ENCODE data around the gene ARHGAP11A. TPM values are rescaled to one million over a fixed set of nuclear protein-coding genes. Genes with fewer than 3 reads are reported as not detected.
A peak's percentile ranks its signal among the peaks of the same experiment; 100 is the strongest.
"Not testable (repeated sequence)": the region's sequence is repeated elsewhere in the genome, so short reads cannot be mapped to it uniquely, and the experiment has no call there.

The ARHGAP11A gene
- 41.0 and 50.5 TPM in 2 replicates for total RNA-seq (2014; rRNA removed; shearing (Covaris generic))
- 134 and 150 TPM in 2 replicates for total RNA-seq (2022)
- percentile 97 among the genes with signal in this experiment for Bru-seq, nascent RNA
- percentile 96 among the genes with signal in this experiment for BruChase-seq, experiment 1, labeled RNA remaining after a 6-hour chase
- percentile 98 among the genes with signal in this experiment for BruChase-seq, experiment 2, labeled RNA remaining after a 2-hour chase
- long read RNA-seq, full-length matches to known transcripts = 185 of 254 reads
- long read RNA-seq, partial matches to known transcripts = 14 of 254 reads
- long read RNA-seq, other reads (novel, unspliced or antisense) = 55 of 254 reads

- DNase-seq (ENCODE audit: low spot score) = peak; percentile 89
- intact Hi-C loops (cut with micrococcal nuclease; ENCODE audit: unreplicated experiment); H3K9me2 ChIP-seq (ENCODE audit: insufficient read depth, low read length); H3K9me3 ChIP-seq (ENCODE audit: low read length); H4K20me1 ChIP-seq (ENCODE audit: insufficient read depth, low read length); CTCF ChIA-PET (ENCODE audit: unreplicated experiment); POLR2A ChIA-PET; BruUV-seq (replicated peaks); H3K4me1 ChIP-seq (ENCODE audit: insufficient read depth, low read length, poor library complexity, severe bottlenecking): not testable (repeated sequence)
- peak within 1 kb of the TSS; percentile 78 for H3K4me3 ChIP-seq (ENCODE audit: low read depth, low read length, poor library complexity, severe bottlenecking)
- H3K79me2 ChIP-seq (ENCODE audit: insufficient read depth, low read depth, low read length) = peaks cover 57% of the 10 kb centered on the region
- peaks cover 31% of the 10 kb centered on the region for H3K36me3 ChIP-seq (ENCODE audit: insufficient read depth, low read length)
- peak within 1 kb of the TSS; percentile 77 for H3K4me2 ChIP-seq (ENCODE audit: low read length)
- H2AFZ ChIP-seq (ENCODE audit: low read length) = peak within 1 kb of the TSS; percentile 66
- H3K27ac ChIP-seq (ENCODE audit: low read depth, low read length, poor library complexity, severe bottlenecking) = peak within 1 kb of the TSS; percentile 92
These were observed at the start of gene ARHGAP11A for GRCh38 chr15:32615051-32615870. TSS of gene ARHGAP11A (plus strand) at chr15:32615504. CDS start at chr15:32616212, 708 bp downstream.

- H3K4me1 ChIP-seq (ENCODE audit: insufficient read depth, low read length, poor library complexity, severe bottlenecking); H3K4me3 ChIP-seq (ENCODE audit: low read depth, low read length, poor library complexity, severe bottlenecking); H3K36me3 ChIP-seq (ENCODE audit: insufficient read depth, low read length); H2AFZ ChIP-seq (ENCODE audit: low read length); H3K9me2 ChIP-seq (ENCODE audit: insufficient read depth, low read length); POLR2A ChIA-PET; H3K9me3 ChIP-seq (ENCODE audit: low read length); intact Hi-C loops (cut with micrococcal nuclease; ENCODE audit: unreplicated experiment); DNase-seq (ENCODE audit: low spot score); H3K27ac ChIP-seq (ENCODE audit: low read depth, low read length, poor library complexity, severe bottlenecking); H4K20me1 ChIP-seq (ENCODE audit: insufficient read depth, low read length); BruUV-seq (replicated peaks); H3K4me2 ChIP-seq (ENCODE audit: low read length); CTCF ChIA-PET (ENCODE audit: unreplicated experiment); H3K79me2 ChIP-seq (ENCODE audit: insufficient read depth, low read depth, low read length): not testable (repeated sequence)
These were observed 46.3 kb upstream of the ARHGAP11A start for GRCh38 chr15:32568988-32569387.

GRCh38 chr15:32578482-32578881 lies 36.8 kb upstream of the ARHGAP11A start:
- Histone ChIP-seq H3K4me3 (ENCODE audit: low read depth, low read length, poor library complexity, severe bottlenecking) (peak overlapping the region; percentile 34), H3K4me2 (ENCODE audit: low read length) (peak overlapping the region; percentile 53), H3K27ac (ENCODE audit: low read depth, low read length, poor library complexity, severe bottlenecking) (peak overlapping the region; percentile 43)
- H3K79me2 ChIP-seq (ENCODE audit: insufficient read depth, low read depth, low read length); intact Hi-C loops (cut with micrococcal nuclease; ENCODE audit: unreplicated experiment); DNase-seq (ENCODE audit: low spot score); H3K4me1 ChIP-seq (ENCODE audit: insufficient read depth, low read length, poor library complexity, severe bottlenecking); H4K20me1 ChIP-seq (ENCODE audit: insufficient read depth, low read length); POLR2A ChIA-PET; H2AFZ ChIP-seq (ENCODE audit: low read length); H3K9me3 ChIP-seq (ENCODE audit: low read length); H3K36me3 ChIP-seq (ENCODE audit: insufficient read depth, low read length); CTCF ChIA-PET (ENCODE audit: unreplicated experiment); H3K9me2 ChIP-seq (ENCODE audit: insufficient read depth, low read length); BruUV-seq (replicated peaks): not testable (repeated sequence)

- H3K9me2 ChIP-seq (ENCODE audit: insufficient read depth, low read length); H2AFZ ChIP-seq (ENCODE audit: low read length); H3K36me3 ChIP-seq (ENCODE audit: insufficient read depth, low read length); BruUV-seq (replicated peaks); H3K4me3 ChIP-seq (ENCODE audit: low read depth, low read length, poor library complexity, severe bottlenecking); H4K20me1 ChIP-seq (ENCODE audit: insufficient read depth, low read length); POLR2A ChIA-PET; CTCF ChIA-PET (ENCODE audit: unreplicated experiment); H3K27ac ChIP-seq (ENCODE audit: low read depth, low read length, poor library complexity, severe bottlenecking); intact Hi-C loops (cut with micrococcal nuclease; ENCODE audit: unreplicated experiment); H3K9me3 ChIP-seq (ENCODE audit: low read length); H3K79me2 ChIP-seq (ENCODE audit: insufficient read depth, low read depth, low read length); H3K4me1 ChIP-seq (ENCODE audit: insufficient read depth, low read length, poor library complexity, severe bottlenecking); H3K4me2 ChIP-seq (ENCODE audit: low read length); DNase-seq (ENCODE audit: low spot score): not testable (repeated sequence)
These were observed 29.5 kb upstream of the ARHGAP11A start for GRCh38 chr15:32585844-32586243.

- H3K36me3 ChIP-seq (ENCODE audit: insufficient read depth, low read length); H4K20me1 ChIP-seq (ENCODE audit: insufficient read depth, low read length); H3K79me2 ChIP-seq (ENCODE audit: insufficient read depth, low read depth, low read length); BruUV-seq (replicated peaks); H3K9me2 ChIP-seq (ENCODE audit: insufficient read depth, low read length); POLR2A ChIA-PET; H3K27ac ChIP-seq (ENCODE audit: low read depth, low read length, poor library complexity, severe bottlenecking); CTCF ChIA-PET (ENCODE audit: unreplicated experiment); H3K4me1 ChIP-seq (ENCODE audit: insufficient read depth, low read length, poor library complexity, severe bottlenecking); DNase-seq (ENCODE audit: low spot score); H3K4me3 ChIP-seq (ENCODE audit: low read depth, low read length, poor library complexity, severe bottlenecking); H3K4me2 ChIP-seq (ENCODE audit: low read length); intact Hi-C loops (cut with micrococcal nuclease; ENCODE audit: unreplicated experiment); H2AFZ ChIP-seq (ENCODE audit: low read length); H3K9me3 ChIP-seq (ENCODE audit: low read length): not testable (repeated sequence)
These were observed 22.2 kb upstream of the ARHGAP11A start, which contains the start of gene GOLGA8N for GRCh38 chr15:32593151-32593550. TSS of gene GOLGA8N (plus strand) at chr15:32593456.

- H3K36me3 ChIP-seq (ENCODE audit: insufficient read depth, low read length); CTCF ChIA-PET (ENCODE audit: unreplicated experiment); DNase-seq (ENCODE audit: low spot score); H3K9me3 ChIP-seq (ENCODE audit: low read length); POLR2A ChIA-PET; H3K9me2 ChIP-seq (ENCODE audit: insufficient read depth, low read length); BruUV-seq (replicated peaks); H3K4me1 ChIP-seq (ENCODE audit: insufficient read depth, low read length, poor library complexity, severe bottlenecking); H3K4me3 ChIP-seq (ENCODE audit: low read depth, low read length, poor library complexity, severe bottlenecking); H3K4me2 ChIP-seq (ENCODE audit: low read length); intact Hi-C loops (cut with micrococcal nuclease; ENCODE audit: unreplicated experiment); H3K79me2 ChIP-seq (ENCODE audit: insufficient read depth, low read depth, low read length); H3K27ac ChIP-seq (ENCODE audit: low read depth, low read length, poor library complexity, severe bottlenecking); H4K20me1 ChIP-seq (ENCODE audit: insufficient read depth, low read length); H2AFZ ChIP-seq (ENCODE audit: low read length): not testable (repeated sequence)
These were observed 5.8 kb upstream of the ARHGAP11A start for GRCh38 chr15:32609518-32609917.

Data from OCI-LY7 (cell line).